ENCODE measurements around the gene PLEKHA6.

PLEKHA6 gene

GRCh38 chr1:204282761-204283221 lies 76.9 kb downstream of the PLEKHA6 start:
- no peak for TF ChIP-seq CTCF (IDR thresholded peaks at IDR 0.05; ENCODE audit: low read depth, low read length)
- DNase-seq (ENCODE audit: extremely low read depth, low read depth): no peak

- no peak for TF ChIP-seq CTCF (IDR thresholded peaks at IDR 0.05; ENCODE audit: low read depth, low read length)
- DNase-seq (ENCODE audit: extremely low read depth, low read depth): no peak
Observed at GRCh38 chr1:204280099-204280961, 79.4 kb downstream of the PLEKHA6 start.

- no peak for TF ChIP-seq CTCF (IDR thresholded peaks at IDR 0.05; ENCODE audit: low read depth, low read length)
Observed at GRCh38 chr1:204278958-204279357, 80.8 kb downstream of the PLEKHA6 start.

GRCh38 chr1:204278251-204278650 lies 81.5 kb downstream of the PLEKHA6 start:
- no peak for DNase-seq (ENCODE audit: extremely low read depth, low read depth)
- no peak for TF ChIP-seq CTCF (IDR thresholded peaks at IDR 0.05; ENCODE audit: low read depth, low read length)

More at GRCh38 chr1:204278958-204279357, 80.8 kb downstream of the PLEKHA6 start:
- DNase-seq (ENCODE audit: extremely low read depth, low read depth): no peak

- no peak for TF ChIP-seq CTCF (IDR thresholded peaks at IDR 0.05; ENCODE audit: low read depth, low read length)
- DNase-seq (ENCODE audit: extremely low read depth, low read depth): no peak
Observed at GRCh38 chr1:204277563-204278219, 82.0 kb downstream of the PLEKHA6 start.

- DNase-seq (ENCODE audit: extremely low read depth, low read depth): no peak
- no peak for TF ChIP-seq CTCF (IDR thresholded peaks at IDR 0.05; ENCODE audit: low read depth, low read length)
Observed at GRCh38 chr1:204275695-204276370, 83.9 kb downstream of the PLEKHA6 start.
